Measurements from ENCODE around the gene CNTNAP2. TPM values are rescaled to one million over a fixed set of nuclear protein-coding genes. Genes with fewer than 3 reads are reported as not detected.

Gene CNTNAP2
- total and polyA plus RNA-seq, 9 of the 15 experiments (the other 6 are each of a cell fraction or from before 2014, with no cell fraction given) = 0.04 to 0.62 (median 0.09) TPM; not detected in 4

GRCh38 chr7:146805082-146805481 is 688.5 kb downstream of the CNTNAP2 start (continued):
- no peak for TF ChIP-seq RBM14 (IDR thresholded peaks at IDR 0.05; ENCODE audit: borderline replicate concordance, insufficient read depth, low read depth, low read length)
- no peak for TF ChIP-seq ZNF41 (CRISPR knock-in tag; conservative IDR thresholded peaks at IDR 0.05)

GRCh38 chr7:146826329-146826728 is 709.7 kb downstream of the CNTNAP2 start:
- Histone ChIP-seq H3K9ac (ENCODE audit: insufficient read depth in 1 of 2, low read depth in 2 of 2, low read length in 2 of 2) (no peak overlapping the region), H3K36me3 (ENCODE audit: control insufficient read depth, insufficient read depth, low read length) (no peaks in the 10 kb centered on the region), H2AFZ (ENCODE audit: low read depth, low read length) (no peak overlapping the region), H3K9me1 (ENCODE audit: control insufficient read depth, insufficient read depth, low read length) (no peaks in the 10 kb centered on the region), H3K27ac (ENCODE audit: extremely low read depth, low read depth, low read length) (no peak overlapping the region), H3K9me3 (replicated peaks; ENCODE audit: control insufficient read depth, insufficient read depth, low read depth, low read length) (no peaks in the 10 kb centered on the region), H4K20me1 (replicated peaks; ENCODE audit: control insufficient read depth, insufficient read depth, low read length) (no peaks in the 10 kb centered on the region), H3K79me2 (ENCODE audit: control insufficient read depth, insufficient read depth, low read length) (no peaks in the 10 kb centered on the region), H3K4me2 (ENCODE audit: insufficient read depth, low read length) (no peak overlapping the region), H3K4me3 (no peak overlapping the region), H3K27me3 (ENCODE audit: control insufficient read depth in 2 of 2, insufficient read depth in 2 of 2, low read length in 2 of 2) (no peaks in the 10 kb centered on the region), H3K4me1 (replicated peaks in 1 of 2; ENCODE audit: control insufficient read depth in 2 of 2, insufficient read depth in 2 of 2, low read length in 2 of 2) (no peaks in the 10 kb centered on the region)
- intact Hi-C loops (cut with micrococcal nuclease) (no loop called here), in situ Hi-C loops (cut with MboI) (no loop called here)
- WGBS (ENCODE audit: insufficient coverage, low coverage, missing lambda C conversion rate) = 0% methylated on average over 2 of the region's 2 CpGs
- ChIA-PET CTCF (ENCODE audit: low intra/inter-chr PET ratio) (no interaction called here), POLR2A (no interaction called here)
- FAIRE-seq = no peak
- TF ChIP-seq KLF1 (tag; IDR thresholded peaks at IDR 0.05) (no peak), SNRNP70 (optimal IDR thresholded peaks at IDR 0.05; ENCODE audit: low read depth, low read length) (no peak), PHB2 (IDR thresholded peaks at IDR 0.05; ENCODE audit: low read depth) (no peak), POLR2AphosphoS5 (IDR thresholded peaks at IDR 0.05; ENCODE audit: control insufficient read depth, insufficient read depth, low read depth, low read length) (no peak), PHB (CRISPR knock-in tag; IDR thresholded peaks at IDR 0.05) (no peak), TFE3 (CRISPR knock-in tag; IDR thresholded peaks at IDR 0.05) (no peak)
- TF ChIP-seq, protein P1, sequence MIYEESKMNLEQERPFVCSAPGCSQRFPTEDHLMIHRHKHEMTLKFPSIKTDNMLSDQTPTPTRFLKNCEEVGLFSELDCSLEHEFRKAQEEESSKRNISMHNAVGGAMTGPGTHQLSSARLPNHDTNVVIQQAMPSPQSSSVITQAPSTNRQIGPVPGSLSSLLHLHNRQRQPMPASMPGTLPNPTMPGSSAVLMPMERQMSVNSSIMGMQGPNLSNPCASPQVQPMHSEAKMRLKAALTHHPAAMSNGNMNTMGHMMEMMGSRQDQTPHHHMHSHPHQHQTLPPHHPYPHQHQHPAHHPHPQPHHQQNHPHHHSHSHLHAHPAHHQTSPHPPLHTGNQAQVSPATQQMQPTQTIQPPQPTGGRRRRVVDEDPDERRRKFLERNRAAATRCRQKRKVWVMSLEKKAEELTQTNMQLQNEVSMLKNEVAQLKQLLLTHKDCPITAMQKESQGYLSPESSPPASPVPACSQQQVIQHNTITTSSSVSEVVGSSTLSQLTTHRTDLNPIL (CRISPR knock-in tag; IDR thresholded peaks at IDR 0.05) = no peak
- no TSS peak for BruUV-seq (replicated peaks)
- no peak for ATAC-seq
- no peak for DNase-seq (ENCODE audit: extremely low read depth in 1 of 4, low spot score in 3 of 4)
